ENCODE data around the gene TM6SF1.
A peak's percentile ranks its signal among the peaks of the same experiment; 100 is the strongest.
"Not testable (repeated sequence)": the region's sequence is repeated elsewhere in the genome, so short reads cannot be mapped to it uniquely, and the experiment has no call there.

The TM6SF1 gene

GRCh38 chr15:83118968-83119367 lies 11.5 kb downstream of the TM6SF1 start:
- no peak for DNase-seq

DNA sequence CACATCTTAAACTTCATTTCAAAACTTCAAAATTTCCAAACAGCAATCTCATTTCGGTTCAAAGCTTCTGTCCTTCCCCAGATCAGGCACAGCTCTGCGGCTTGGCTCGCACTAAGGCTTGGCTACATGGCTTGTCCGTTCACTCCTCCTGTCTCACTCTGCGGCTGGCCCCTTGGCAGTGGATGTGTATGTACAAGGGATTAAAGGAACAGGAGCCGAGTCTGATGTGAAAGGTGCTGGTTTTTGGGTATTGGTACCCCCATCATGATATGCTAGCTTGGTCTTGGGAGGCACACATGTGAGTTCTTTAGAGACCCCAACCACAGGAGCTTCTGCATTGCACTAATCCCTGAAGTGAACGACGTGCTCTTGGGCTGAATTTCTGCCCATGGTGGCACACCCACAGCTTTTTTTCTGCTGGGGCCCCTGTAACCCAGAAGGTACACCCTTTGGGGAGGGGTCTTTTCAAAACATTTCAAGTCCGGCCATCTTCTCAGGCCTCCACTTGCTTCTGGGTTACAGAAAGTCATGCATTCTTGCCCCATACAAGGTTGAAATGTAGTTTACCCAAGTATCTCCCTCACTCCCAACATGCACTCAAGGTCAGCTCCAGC lies 12.6 kb downstream of the TM6SF1 start:
- no peak for DNase-seq

GRCh38 chr15:83123529-83123928 lies 16.1 kb downstream of the TM6SF1 start:
- DNase-seq: peak; percentile 24

- DNase-seq: no peak
Observed at GRCh38 chr15:83127547-83128150, 20.2 kb downstream of the TM6SF1 start.

DNA sequence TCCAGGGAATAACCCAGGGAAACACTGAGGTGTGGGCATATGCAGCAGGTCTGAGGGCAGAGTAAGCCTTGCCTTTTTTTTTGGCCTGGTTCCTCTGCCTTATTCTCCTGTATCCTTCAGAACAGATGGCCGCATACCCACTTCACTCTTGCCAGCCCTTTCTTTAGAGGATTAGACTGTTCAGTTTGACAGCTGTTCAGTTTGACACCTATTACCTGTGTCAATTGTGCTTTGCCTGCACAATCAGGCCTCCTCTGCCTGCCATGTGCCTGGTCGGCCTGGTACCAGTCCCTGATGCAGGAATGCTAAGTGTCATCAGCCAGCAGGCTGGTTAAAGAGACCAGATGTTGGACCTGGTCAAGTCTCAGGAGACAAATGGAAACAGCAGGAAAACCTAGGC lies 22.3 kb downstream of the TM6SF1 start:
- no peak for DNase-seq

DNA sequence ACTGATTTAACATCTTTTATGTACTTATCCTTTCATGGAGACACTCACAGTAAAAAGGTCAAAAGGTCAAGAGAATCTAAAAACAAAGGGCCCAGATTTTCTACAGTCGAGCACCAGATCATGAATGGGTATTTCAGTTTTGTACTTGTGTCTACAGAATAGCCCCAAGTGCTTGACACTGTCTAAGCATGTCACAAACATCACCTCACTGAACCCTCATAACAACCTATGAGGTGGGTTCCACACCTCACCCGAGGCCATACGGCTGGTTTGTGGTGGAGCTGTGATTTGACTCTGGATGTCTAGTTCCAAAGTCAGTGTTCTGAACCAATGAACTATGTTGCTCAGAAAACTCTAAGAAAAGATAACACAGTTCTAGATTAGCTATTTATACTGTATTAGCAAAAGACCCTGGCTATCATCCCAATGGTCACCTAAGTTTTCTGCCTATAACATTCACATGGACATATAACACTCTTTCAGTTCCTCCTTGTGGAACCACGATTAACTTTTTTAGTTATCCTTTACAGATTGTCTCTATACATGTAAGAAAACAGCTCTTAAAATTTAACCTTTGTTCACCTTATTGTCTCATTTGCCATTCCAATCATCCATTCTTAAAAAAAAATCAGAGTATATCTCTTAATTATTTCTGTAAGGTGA lies 25.5 kb downstream of the TM6SF1 start:
- DNase-seq: no peak

DNA sequence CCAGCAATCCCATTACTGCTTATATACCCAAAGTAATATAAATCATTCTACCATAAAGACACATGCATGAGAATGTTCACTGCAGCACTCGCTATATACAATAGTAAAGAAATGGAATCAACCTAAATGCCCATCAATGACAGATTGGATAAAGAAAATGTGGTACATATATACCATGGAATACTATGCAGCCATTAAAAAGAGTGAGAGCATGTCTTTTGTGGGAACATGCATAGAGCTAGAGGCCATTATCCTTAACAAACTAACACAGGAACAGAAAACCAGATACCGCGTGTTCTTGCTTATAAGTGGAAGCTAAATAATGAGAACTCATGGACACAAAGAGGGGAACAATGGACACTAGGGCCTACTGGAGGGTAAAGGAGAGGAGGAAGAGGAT lies 34.7 kb downstream of the TM6SF1 start:
- DNase-seq: not testable (repeated sequence)

DNA sequence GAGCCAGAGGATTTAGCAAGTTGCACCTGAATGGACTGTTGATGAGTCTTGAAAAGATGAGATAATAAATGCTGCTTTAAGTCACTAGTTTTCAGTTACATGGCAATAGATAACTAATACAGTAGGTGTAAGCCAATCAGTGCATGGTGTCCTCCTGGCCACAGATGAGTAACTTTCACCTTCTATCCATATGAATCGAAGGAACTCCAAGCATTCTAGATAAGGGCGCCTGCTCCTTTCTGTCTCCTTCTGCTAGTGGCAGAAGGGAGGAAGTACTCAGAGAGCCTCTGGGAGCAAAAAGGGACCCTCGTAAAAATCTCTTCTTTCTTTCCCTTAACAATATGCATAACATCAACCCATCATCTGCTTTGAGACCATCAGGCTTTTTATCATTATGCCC lies 37.3 kb downstream of the TM6SF1 start:
- no peak for DNase-seq

DNA sequence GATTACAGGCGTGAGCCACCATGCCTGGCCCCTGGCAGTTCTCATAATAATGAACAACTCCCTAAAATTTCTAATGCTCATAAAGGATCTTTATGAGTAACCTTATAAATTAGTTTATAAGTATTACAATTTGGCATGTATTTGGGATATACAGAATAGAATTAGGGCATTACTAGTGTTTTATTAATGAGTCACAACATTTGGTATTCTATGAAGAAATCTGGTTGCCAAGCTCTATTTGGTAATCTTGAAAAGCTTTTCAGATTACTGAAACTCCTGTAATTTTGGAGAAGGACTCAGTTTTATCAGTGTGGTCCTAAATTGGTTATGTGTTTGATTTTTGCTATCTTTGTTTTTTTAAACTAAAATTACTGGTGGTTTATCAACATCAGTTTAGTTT lies 45.8 kb downstream of the TM6SF1 start:
- no peak for DNase-seq

DNA sequence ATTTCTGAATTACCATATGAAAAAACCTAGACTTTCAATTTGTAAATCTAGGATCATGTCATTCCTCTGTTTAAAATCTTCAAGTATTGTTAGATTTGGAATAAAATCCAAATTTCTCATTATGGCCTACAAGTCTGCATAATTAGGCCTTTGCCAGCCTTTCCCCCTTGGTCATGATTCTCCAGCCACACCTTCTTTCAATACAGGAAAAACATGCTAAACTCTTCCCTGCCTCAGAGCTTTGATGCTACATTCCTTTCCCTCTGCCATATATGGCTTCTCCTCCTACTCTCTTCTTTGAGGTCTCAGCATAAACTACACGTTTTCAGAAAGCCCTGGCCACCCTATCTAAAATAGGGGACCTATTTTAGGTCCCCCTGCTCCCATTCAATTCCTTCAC lies 48.5 kb downstream of the TM6SF1 start:
- DNase-seq: no peak

- no peak for DNase-seq
Observed at GRCh38 chr15:83158393-83158792, 50.9 kb downstream of the TM6SF1 start.

GRCh38 chr15:83160741-83161140 lies 53.3 kb downstream of the TM6SF1 start:
- DNase-seq: no peak

- no peak for DNase-seq
Observed at GRCh38 chr15:83163032-83163431, 55.6 kb downstream of the TM6SF1 start.

DNA sequence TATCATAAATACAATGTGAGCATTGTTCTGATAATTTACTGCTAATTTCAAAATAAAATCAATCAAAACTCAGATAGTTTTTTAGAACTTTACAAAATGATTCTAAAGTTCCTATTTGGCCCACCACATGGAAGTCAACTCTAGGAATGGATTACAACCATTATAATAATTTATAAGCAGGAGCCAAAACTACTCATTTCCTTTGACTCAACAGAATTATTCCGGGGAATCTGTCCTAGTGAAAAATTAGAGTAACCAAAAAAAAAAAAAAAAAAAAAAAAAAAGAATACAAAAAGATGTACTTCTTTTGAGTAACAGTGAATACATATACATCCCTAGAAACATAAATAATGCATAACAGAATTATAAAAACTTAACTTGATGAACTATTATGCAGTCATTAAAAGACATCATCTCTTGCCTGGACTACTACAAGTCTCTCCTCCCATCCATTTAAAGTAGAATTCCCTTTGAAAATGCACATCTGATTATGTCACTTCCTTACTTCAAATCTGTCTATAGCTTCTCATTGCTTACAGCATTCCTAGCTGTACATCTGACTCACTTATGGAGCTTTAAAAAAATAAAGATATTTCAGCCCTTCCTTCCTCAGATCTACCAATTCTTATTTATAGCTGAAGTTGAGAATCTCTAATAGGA lies 56.8 kb downstream of the TM6SF1 start:
- no peak for DNase-seq

GRCh38 chr15:83164771-83165404 lies 57.4 kb downstream of the TM6SF1 start:
- DNase-seq: no peak

DNA sequence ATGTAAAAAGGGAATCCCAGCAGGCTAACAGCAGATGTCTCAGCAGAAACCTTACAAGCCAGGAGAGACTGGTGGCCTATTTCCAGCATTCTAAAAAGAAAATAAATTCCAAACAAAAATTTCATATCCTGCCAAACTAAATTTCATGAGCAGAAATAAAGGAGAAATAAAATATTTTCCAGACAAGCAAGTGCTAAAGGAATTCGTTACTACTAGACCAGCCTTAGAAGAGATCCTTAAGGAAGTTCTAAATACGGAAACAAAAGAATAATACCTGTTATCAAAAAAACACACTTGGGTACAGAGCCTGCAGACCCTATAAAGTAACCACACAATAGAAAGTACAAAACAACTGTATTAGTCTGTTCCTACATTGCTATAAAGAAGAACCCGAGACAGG lies 58.8 kb downstream of the TM6SF1 start:
- no peak for DNase-seq

DNA sequence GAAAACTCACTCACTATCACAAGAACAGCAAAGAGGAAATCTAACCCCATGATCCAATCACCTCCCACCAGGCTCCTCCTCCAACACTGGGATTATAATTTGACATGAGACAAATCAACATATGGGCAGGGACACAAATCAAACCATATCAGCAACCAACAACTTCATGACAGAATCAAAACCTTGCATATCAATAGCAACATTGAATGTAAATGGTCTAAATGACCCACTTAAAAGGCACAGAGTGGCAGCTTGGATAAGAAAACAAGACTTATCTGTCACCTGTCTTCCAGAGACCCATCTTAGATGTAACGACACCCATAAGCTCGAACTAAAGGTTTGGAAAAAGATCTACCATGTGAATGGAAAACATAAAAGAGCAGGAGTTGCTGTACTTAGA lies 59.4 kb downstream of the TM6SF1 start:
- no peak for DNase-seq

- not testable (repeated sequence) for DNase-seq
Observed at GRCh38 chr15:83169576-83169975, 62.1 kb downstream of the TM6SF1 start.

- DNase-seq: no peak
Observed at GRCh38 chr15:83170474-83171165, 63.2 kb downstream of the TM6SF1 start.

- no peak for DNase-seq
Observed at GRCh38 chr15:83174891-83175290, 67.4 kb downstream of the TM6SF1 start.

DNA sequence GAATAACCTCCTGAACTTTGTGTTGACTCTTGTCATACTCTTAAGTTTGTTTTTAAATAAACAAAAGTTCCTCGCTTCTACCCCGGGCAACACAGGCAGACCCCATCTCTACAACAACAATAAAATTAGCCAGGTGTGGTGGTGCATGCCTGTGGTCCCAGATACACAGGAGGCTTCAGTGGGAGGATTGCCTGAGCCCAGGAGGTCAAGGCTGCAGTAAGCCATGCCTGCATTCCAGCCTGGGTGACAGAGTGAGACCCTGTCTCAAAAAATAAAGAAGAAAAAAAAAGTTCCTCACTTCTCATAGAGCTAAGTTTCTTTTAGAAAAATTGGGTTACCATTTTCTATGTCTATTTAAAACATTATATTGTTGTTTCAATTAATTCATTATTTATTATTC lies 70.9 kb downstream of the TM6SF1 start:
- no peak for DNase-seq

DNA sequence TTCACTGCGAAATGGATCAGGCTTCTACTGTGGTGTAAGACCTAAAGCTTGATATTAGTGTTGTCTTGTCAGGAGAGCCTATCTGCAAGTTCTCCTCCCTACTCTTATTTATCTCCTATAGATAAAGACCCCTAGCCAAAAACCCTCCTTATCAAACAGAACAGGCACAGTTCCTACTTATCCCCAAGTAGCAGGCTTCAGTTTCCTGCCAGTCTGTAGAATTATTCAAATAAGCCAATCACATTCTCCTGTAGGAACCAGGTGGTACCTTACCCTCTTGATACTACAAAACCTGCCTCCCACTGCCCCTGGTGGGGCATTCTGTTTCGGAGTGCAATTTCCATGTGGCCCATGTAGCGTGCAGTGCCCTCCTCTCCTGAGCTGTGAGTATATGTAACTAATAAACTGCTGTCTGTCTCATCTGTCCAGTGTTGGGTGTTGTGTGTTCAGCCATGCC lies 71.5 kb downstream of the TM6SF1 start:
- DNase-seq: no peak

- DNase-seq: no peak
Observed at GRCh38 chr15:83185561-83185960, 78.1 kb downstream of the TM6SF1 start.

All from SHP77 treated with DMSO at 0.1 percent for 48 hours (cell line).